H1 (cell line): Measurements from ENCODE around the gene NFIC. TPM values are rescaled to one million over a fixed set of nuclear protein-coding genes. Genes with fewer than 3 reads are reported as not detected.

ENCODE experiments used
- GTF2F1 ChIP-seq: IDR thresholded peaks from 2 replicates; pipeline ENCODE4 v1.6.1; 2012; ENCODE audit warnings: low read depth, low read length, improper control_type of control experiment, borderline replicate concordance
- NRF1 ChIP-seq: IDR thresholded peaks from 2 replicates; pipeline ENCODE4 v1.6.1; 2011; ENCODE audit warnings: mild to moderate bottlenecking, low read depth, low read length, improper control_type of control experiment
- RNF2 ChIP-seq: fragments of 200-900, 300-1000 bp; sonication (generic); IDR thresholded peaks from 2 replicates; pipeline ENCODE4 v1.7.1; 2016; ENCODE audit warnings: borderline replicate concordance, low read depth, mild to moderate bottlenecking, antibody characterized with exemption, low read length; ENCODE audit not compliant: poor library complexity, severe bottlenecking; ENCODE audit errors: missing control alignments
- SRF ChIP-seq: IDR thresholded peaks from 2 replicates; pipeline ENCODE4 v1.6.1; 2011; ENCODE audit warnings: mild to moderate bottlenecking, low read depth, low read length, moderate library complexity
- USF2 ChIP-seq: IDR thresholded peaks from 2 replicates; pipeline ENCODE4 v1.6.1; 2011; ENCODE audit warnings: low read length, improper control_type of control experiment
- polyA plus RNA-seq, 7 experiments: library from polyadenylated mRNA; depleted of rRNA in 3 of 7; stranded (reverse) in 5 of 7; unstranded in 2 of 7; fragments of >200 nt in 5 of 7; fragments of 200-250 nt in 2 of 7; gene quantifications; 1 replicate in 5 of 7; 2 replicates in 1 of 7; 4 replicates in 1 of 7; pipeline versions ENCODE4 v1.2.1 to v1.2.3, GENCODE V29; 2011 to 2013; ENCODE audit warnings: missing spikeins in 2 of 7, mixed read lengths in 2 of 7
- total RNA-seq: library from RNA; stranded (reverse); fragmentation: NEBNext Ultra II Directional; extraction: Animal tissue kit (Norgen Biotek cat#: 25700); gene quantifications from 2 replicates; pipeline ENCODE4 v1.2.1, GENCODE V29; 2021

The NFIC gene
- total and polyA plus RNA-seq, 2 of the 8 experiments (the other 6 are each of a cell fraction or from before 2014, with no cell fraction given) = 0.56 to 3.2 TPM

- TF ChIP-seq USF2 (no peak), NRF1 (no peak), RNF2 (no peak), GTF2F1 (no peak), SRF (no peak)
Observed at GRCh38 chr19:3336351-3336679, 30.1 kb upstream of the NFIC start (continued).
